GM12878 (cell line): ENCODE data around the gene WFDC9. TPM values are rescaled to one million over a fixed set of nuclear protein-coding genes. Genes with fewer than 3 reads are reported as not detected.
"Not testable (repeated sequence)": the region's sequence is repeated elsewhere in the genome, so short reads cannot be mapped to it uniquely, and the experiment has no call there.

Experiments used
- ATAC-seq: fragments of 200-7000 bp; cut with Tn5 transposase; 3 replicates; pipeline ENCODE4 v1.9.1; 2020; ENCODE audit warnings: mild to moderate bottlenecking, moderate library complexity
- BruUV-seq: library from RNA; stranded (reverse); fragments of 400-500 nt; replicated peaks from 2 replicates; lab custom pipeline; 2021; lab: Mats Ljungman, UMichigan
- CTCF ChIA-PET: fragments of 300-600 bp; sonication (Branson Sonifier 250); formaldehyde crosslinking; extraction: SDS; loops from one replicate; lab custom pipeline; 2021; ENCODE audit warnings: inconsistent platforms; lab: Yijun Ruan, JAX
- POLR2A ChIA-PET: fragments of 350-600 bp; formaldehyde crosslinking; extraction: SDS; loops from one replicate; lab custom pipeline; 2021; ENCODE audit warnings: inconsistent platforms; lab: Charles Lee
- RAD21 ChIA-PET: fragments of 300-600 bp; sonication (Branson Sonifier 250); formaldehyde crosslinking; loops from one replicate; lab custom pipeline; 2023; ENCODE audit warnings: antibody characterized with exemption; ENCODE audit not compliant: unreplicated experiment; lab: Charles Lee
- SMC1A ChIA-PET: fragments of 300-600 bp; sonication (Branson Sonifier 250); formaldehyde crosslinking; loops from one replicate; lab custom pipeline; 2023; ENCODE audit not compliant: unreplicated experiment, uncharacterized antibody; lab: Charles Lee
- DNase-seq: peaks from one replicate; pipeline ENCODE4 v3.0.0-alpha.2; 2011; ENCODE audit warnings: low read depth, low spot score
- FAIRE-seq: peaks from 3 replicates; lab custom pipeline; 2011; peaks lifted over from hg19 to GRCh38; lab: Jason Lieb, UNC
- H2AFZ ChIP-seq: 2 replicates; pipeline ENCODE4 v1.6.0; 2011; ENCODE audit warnings: low read depth, low read length, control low read depth; ENCODE audit not compliant: control insufficient read depth
- H3K27ac ChIP-seq: 2 replicates; pipeline ENCODE4 v1.5.1; 2011; ENCODE audit warnings: control low read depth; ENCODE audit not compliant: control insufficient read depth, insufficient read depth
- H3K27me3 ChIP-seq, 2 experiments: replicated peaks in 1 of 2; 2 replicates each; pipeline versions ENCODE4 v1.6.0 to v1.6.1; 2011; ENCODE audit warnings: low read length in 1 of 2; ENCODE audit not compliant: control insufficient read depth in 2 of 2, insufficient read depth in 2 of 2
- H3K36me3 ChIP-seq, 2 experiments: 2 replicates each; pipeline ENCODE4 v1.5.1; 2011; ENCODE audit warnings: low read length in 1 of 2; ENCODE audit not compliant: control insufficient read depth in 2 of 2, insufficient read depth in 2 of 2
- H3K4me1 ChIP-seq: 2 replicates; pipeline ENCODE4 v1.6.1; 2011; ENCODE audit warnings: mild to moderate bottlenecking, low read length, moderate library complexity, mixed read lengths; ENCODE audit not compliant: control insufficient read depth, insufficient read depth
- H3K4me2 ChIP-seq: 2 replicates; pipeline ENCODE4 v1.6.0; 2011; ENCODE audit warnings: control low read depth; ENCODE audit not compliant: control insufficient read depth, insufficient read depth
- H3K4me3 ChIP-seq: fragments of 200-600 bp; sonication (generic); 2 replicates; pipeline ENCODE4 v1.5.1; 2016
- H3K79me2 ChIP-seq: 2 replicates; pipeline ENCODE4 v1.6.0; 2011; ENCODE audit warnings: low read length; ENCODE audit not compliant: control insufficient read depth, insufficient read depth
- H3K9ac ChIP-seq: 2 replicates; pipeline ENCODE4 v1.8.0; 2011; ENCODE audit warnings: low read length, control low read depth, mixed read lengths; ENCODE audit not compliant: control insufficient read depth, insufficient read depth
- H3K9me3 ChIP-seq: replicated peaks from 3 replicates; pipeline ENCODE4 v1.5.1; 2011; ENCODE audit warnings: mild to moderate bottlenecking, low read length; ENCODE audit not compliant: control insufficient read depth, insufficient read depth
- H4K20me1 ChIP-seq: 2 replicates; pipeline ENCODE4 v1.6.0; 2011; ENCODE audit not compliant: control insufficient read depth, insufficient read depth
- CHD2 ChIP-seq: IDR thresholded peaks from 2 replicates; pipeline ENCODE4 v1.6.1; 2011; ENCODE audit warnings: low read depth, low read length, improper control_type of control experiment, borderline replicate concordance
- MTA2 ChIP-seq: fragments of 450-650 bp; IDR thresholded peaks from 2 replicates; pipeline ENCODE4 v1.6.1; 2016; ENCODE audit warnings: low read depth, mild to moderate bottlenecking, moderate library complexity
- TBL1XR1 ChIP-seq: IDR thresholded peaks from 2 replicates; pipeline ENCODE4 v1.6.1; 2012; ENCODE audit warnings: low read depth, low read length, improper control_type of control experiment
- WGBS: methylation state at CpG from one replicate; pipeline ENCODE4 v1.1.6; 2016; ENCODE audit warnings: low lambda C conversion rate; ENCODE audit not compliant: insufficient replicate concordance, insufficient coverage; ENCODE audit errors: missing lambda C conversion rate; 5-methylcytosine and 5-hydroxymethylcytosine counted together
- in situ Hi-C: fragments of 300-500 bp; cut with MboI; formaldehyde crosslinking; loops from 9 replicates; pipeline ENCODE4 v1.14.3; 2018; ENCODE audit warnings: mixed read lengths
- intact Hi-C: fragments of 100-400 bp; cut with micrococcal nuclease; formaldehyde crosslinking; loops from one replicate; pipeline ENCODE4 v1.14.2; 2022; ENCODE audit not compliant: unreplicated experiment
- polyA plus RNA-seq, 11 experiments: library from polyadenylated mRNA; depleted of rRNA in 4 of 11; unstranded in 6 of 11; stranded (reverse) in 5 of 11; fragments of >200 nt; fragmentation: Nextera tagmentation in 4 of 11; fragmentation: Illumina TruSeq in 1 of 11; extraction: Ambion mirVana in 4 of 11; extraction: Trizol in 1 of 11; gene quantifications; 1 replicate in 1 of 11; 2 replicates in 10 of 11; pipeline versions ENCODE4 v1.2.1 to v1.2.3, GENCODE V29; 2011 to 2016; ENCODE audit warnings: inconsistent platforms in 2 of 11, missing spikeins in 2 of 11, low read depth in 1 of 11
- total RNA-seq, 4 experiments: library from RNA; depleted of rRNA in 3 of 4; stranded (reverse); fragments of >200 nt in 3 of 4; fragmentation: Illumina TruSeq in 1 of 4; extraction: Trizol in 1 of 4; gene quantifications; 2 replicates each; pipeline versions ENCODE4 v1.2.1 to v1.2.3, GENCODE V29; 2013 to 2021
- TF ChIP-seq, protein P1 (sequence below): fragments of 450-650 bp; IDR thresholded peaks from 2 replicates; pipeline ENCODE4 v1.6.1; 2017; ENCODE audit warnings: antibody characterized with exemption, mild to moderate bottlenecking, moderate library complexity

WFDC9 gene
- total and polyA plus RNA-seq, 10 of the 15 experiments (the other 5 are each of a cell fraction or from before 2014, with no cell fraction given): not detected

DNA sequence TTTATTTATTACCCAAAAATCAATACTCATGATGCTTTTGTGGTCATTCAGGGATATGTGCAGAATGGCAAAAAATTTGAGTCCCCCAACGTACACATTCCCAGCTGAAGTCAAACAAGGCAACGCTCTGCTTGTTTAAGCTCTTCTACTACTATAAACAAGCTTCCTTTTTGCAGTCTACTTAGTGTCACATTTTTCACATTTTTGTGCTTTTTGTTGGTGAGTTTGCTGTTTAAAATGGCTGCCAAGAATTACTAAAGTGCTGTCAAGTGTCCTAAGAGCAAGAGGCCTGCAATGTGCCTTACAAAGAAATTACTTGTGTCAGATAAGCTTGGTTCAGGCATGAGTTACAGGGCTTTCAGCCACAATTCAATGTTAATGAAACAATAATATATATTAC, 54.1 kb downstream of the WFDC9 start:
- no peaks in the 10 kb centered on the region for H3K9me3 ChIP-seq
- no peak overlapping the region for H2AFZ ChIP-seq
- intact Hi-C loops (no loop called here), in situ Hi-C loops (no loop called here)
- no peaks in the 10 kb centered on the region for H3K36me3 ChIP-seq
- H3K4me3 ChIP-seq: no peak overlapping the region
- H3K27me3 ChIP-seq: 0 out of 4 replicates have a peak, but pooled peaks cover 0 to 1% of the 10 kb centered on the region in 2 experiments
- TF ChIP-seq CHD2: no peak
- ATAC-seq (no peak), FAIRE-seq (no peak), DNase-seq (no peak)
- no peak overlapping the region for H3K27ac ChIP-seq
- POLR2A ChIA-PET: no interaction called here
- no peaks in the 10 kb centered on the region for H4K20me1 ChIP-seq
- CTCF ChIA-PET: no interaction called here
- 13% methylated on average over 2 of the region's 2 CpGs for WGBS
- no TSS peak for BruUV-seq
- RAD21 ChIA-PET: no interaction called here
- H3K4me1 ChIP-seq: no peaks in the 10 kb centered on the region
- H3K79me2 ChIP-seq: no peaks in the 10 kb centered on the region
- no peak overlapping the region for H3K9ac ChIP-seq
- SMC1A ChIA-PET: no interaction called here
- no peak overlapping the region for H3K4me2 ChIP-seq

DNA sequence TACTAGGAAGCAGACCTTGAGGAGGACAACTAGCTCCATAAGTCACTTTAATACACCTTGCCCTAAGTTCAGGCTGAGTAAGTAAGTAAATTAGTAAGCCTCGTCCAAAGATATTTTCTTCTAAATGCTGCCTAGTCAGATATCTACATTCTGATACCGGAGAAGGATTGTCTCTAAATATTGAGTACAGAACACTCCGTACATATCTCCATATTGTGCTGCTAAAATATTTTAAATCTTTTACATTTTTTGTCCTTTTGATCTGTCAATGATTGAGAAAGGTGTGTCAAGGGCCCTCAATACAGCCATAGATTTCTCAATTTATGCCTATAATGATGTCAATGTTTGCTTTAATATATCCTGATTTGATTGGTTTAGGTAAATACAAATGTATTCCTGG, 55.2 kb downstream of the WFDC9 start:
- Histone ChIP-seq H3K27ac (no peak overlapping the region), H3K9ac (no peak overlapping the region), H3K9me3 (no peaks in the 10 kb centered on the region), H4K20me1 (no peaks in the 10 kb centered on the region), H3K79me2 (no peaks in the 10 kb centered on the region), H3K27me3 (0 out of 4 replicates have a peak, but pooled peaks cover 0 to 1% of the 10 kb centered on the region in 2 experiments), H3K4me2 (no peak overlapping the region), H2AFZ (no peak overlapping the region), H3K4me1 (no peaks in the 10 kb centered on the region), H3K4me3 (no peak overlapping the region), H3K36me3 (no peaks in the 10 kb centered on the region)
- ChIA-PET RAD21 (no interaction called here), POLR2A (no interaction called here), CTCF (no interaction called here), SMC1A (no interaction called here)
- ATAC-seq: no peak
- DNase-seq: no peak
- no TSS peak for BruUV-seq
- intact Hi-C loops (no loop called here), in situ Hi-C loops (no loop called here)
- WGBS: 54% methylated on average over 3 of the region's 3 CpGs
- FAIRE-seq: no peak
- TF ChIP-seq, protein P1, sequence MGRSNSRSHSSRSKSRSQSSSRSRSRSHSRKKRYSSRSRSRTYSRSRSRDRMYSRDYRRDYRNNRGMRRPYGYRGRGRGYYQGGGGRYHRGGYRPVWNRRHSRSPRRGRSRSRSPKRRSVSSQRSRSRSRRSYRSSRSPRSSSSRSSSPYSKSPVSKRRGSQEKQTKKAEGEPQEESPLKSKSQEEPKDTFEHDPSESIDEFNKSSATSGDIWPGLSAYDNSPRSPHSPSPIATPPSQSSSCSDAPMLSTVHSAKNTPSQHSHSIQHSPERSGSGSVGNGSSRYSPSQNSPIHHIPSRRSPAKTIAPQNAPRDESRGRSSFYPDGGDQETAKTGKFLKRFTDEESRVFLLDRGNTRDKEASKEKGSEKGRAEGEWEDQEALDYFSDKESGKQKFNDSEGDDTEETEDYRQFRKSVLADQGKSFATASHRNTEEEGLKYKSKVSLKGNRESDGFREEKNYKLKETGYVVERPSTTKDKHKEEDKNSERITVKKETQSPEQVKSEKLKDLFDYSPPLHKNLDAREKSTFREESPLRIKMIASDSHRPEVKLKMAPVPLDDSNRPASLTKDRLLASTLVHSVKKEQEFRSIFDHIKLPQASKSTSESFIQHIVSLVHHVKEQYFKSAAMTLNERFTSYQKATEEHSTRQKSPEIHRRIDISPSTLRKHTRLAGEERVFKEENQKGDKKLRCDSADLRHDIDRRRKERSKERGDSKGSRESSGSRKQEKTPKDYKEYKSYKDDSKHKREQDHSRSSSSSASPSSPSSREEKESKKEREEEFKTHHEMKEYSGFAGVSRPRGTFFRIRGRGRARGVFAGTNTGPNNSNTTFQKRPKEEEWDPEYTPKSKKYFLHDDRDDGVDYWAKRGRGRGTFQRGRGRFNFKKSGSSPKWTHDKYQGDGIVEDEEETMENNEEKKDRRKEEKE: no peak
- TF ChIP-seq TBL1XR1: no peak
- no peak for TF ChIP-seq MTA2

DNA sequence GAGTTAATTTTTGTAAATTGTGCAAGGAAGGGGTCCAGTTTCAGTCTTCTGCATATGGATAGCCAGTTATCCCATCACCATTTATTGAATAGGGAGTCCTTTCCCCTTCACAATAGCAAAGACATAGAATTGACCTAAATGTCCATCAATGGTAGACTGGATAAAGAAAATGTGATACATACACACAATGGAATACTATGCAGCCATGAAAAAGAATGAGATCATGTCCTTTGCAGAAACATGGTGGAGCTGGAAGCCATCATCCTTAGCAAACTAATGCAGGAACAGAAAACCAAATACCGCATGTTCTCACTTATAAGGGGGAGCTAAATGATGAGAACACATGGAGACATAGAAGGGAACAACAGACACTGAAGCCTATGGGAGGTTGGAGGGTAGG, 61.4 kb downstream of the WFDC9 start:
- H3K79me2 ChIP-seq, H3K4me3 ChIP-seq, DNase-seq, H3K27ac ChIP-seq, H3K9ac ChIP-seq, BruUV-seq, H4K20me1 ChIP-seq, SMC1A ChIA-PET, intact Hi-C loops, FAIRE-seq, H2AFZ ChIP-seq, H3K4me2 ChIP-seq, H3K36me3 ChIP-seq, H3K27me3 ChIP-seq, ATAC-seq, RAD21 ChIA-PET, in situ Hi-C loops, H3K9me3 ChIP-seq, POLR2A ChIA-PET, H3K4me1 ChIP-seq: not testable (repeated sequence)
- 0% methylated on average over 1 of the region's 1 CpG for WGBS
- CTCF ChIA-PET: interaction anchor here (1.5 kb wide), 1 partner anchor 9 kb away, joined by 3 read pairs; no protein-coding TSS in a partner anchor
